GM12873 (cell line): ENCODE data around the gene SCO2.

Experiments
- CTCF ChIP-seq: IDR thresholded peaks from 2 replicates; pipeline ENCODE4 v1.5.1; 2012; ENCODE audit warnings: low read depth, mild to moderate bottlenecking, moderate library complexity, low read length, control low read depth; ENCODE audit not compliant: insufficient read depth; ENCODE audit errors: missing control alignments

SCO2 gene

GRCh38 chr22:50531962-50532674 lies 6.7 kb upstream of the SCO2 start:
- no peak for TF ChIP-seq CTCF

DNA sequence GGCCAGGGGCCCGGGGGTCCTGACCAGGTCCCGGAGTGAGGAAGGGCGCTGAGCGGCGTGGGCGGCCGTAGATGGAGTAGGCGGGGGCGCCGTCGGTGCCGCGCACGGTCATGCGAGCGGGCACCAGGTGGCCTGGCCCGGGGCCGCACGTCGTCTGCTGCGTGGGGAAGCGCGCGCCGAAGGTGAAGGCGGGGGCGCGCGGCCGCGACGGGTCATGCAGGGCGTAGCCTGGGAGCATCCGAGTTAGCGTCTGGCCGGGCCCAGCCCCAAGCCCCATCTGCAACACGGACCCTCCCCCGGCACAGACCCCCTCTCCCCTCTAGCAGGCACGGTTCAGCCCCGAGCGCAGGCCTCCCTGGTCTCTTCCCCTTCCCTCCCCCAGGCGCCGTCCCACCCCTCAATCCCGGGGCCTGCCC lies 6.2 kb upstream of the SCO2 start:
- no peak for TF ChIP-seq CTCF

DNA sequence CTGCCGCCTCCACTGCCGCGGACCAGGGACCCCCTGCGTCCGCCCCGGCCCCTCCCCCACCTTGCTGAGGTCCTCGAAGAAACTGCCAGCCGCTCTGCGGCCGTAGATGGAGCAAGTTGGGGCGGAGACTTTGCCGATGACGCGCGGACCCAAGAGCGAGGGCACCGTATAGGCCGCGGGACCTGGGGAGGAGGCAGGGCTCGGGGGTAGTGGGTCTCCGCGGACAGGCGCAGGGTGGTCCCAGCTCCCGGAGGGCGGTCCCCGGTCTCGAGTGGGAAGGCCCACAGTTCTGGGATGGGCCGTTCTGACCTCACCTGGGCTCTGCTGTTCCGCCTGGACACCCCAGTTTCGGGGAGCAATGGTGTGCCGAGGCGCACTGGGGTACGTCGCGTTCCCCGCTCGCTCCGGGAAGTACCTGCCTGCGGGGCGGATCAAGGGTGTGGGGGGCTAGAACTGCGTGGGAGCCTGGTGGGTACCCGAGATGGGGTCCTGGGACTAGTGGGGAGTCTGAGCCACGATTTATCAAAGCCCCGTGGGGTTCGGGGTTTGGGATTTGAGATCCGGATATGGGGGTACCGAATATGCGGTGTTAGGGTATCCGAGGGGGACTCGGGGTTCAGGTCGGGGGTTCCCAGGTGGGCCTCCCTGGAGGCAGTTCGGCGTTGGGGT lies 5.6 kb upstream of the SCO2 start:
- no peak for TF ChIP-seq CTCF

GRCh38 chr22:50530580-50530876 lies 5.1 kb upstream of the SCO2 start:
- TF ChIP-seq CTCF, result no peak

GRCh38 chr22:50529897-50530579 lies 4.6 kb upstream of the SCO2 start, which contains the start of gene TYMP:
TSS of gene TYMP (minus strand) at chr22:50530012. CDS start at chr22:50529709, 303 bp downstream.
- no peak for TF ChIP-seq CTCF

DNA sequence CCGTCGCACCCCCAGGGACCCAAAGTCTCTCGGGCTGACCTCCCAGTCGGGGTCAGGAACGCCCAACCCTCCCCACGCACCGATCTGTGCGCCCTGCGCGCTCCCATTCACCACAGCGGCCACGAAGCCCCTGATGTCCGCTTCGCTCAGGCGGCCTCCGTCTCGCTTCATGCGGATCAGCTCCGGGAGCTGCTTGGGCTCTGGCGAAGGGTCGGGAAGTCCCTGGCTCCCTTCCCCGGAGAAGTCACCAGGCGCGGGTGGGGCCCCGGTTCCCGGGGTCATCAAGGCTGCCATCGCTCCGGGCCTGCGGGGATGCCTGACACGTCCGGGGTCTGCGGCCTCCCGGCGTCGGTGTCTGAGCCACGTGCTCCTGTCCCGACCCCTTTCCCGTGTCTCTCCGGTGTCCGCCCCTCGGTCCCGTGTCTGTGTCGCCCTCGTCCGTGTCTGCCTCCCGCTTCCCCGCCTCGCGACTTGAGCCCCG lies 4.1 kb upstream of the SCO2 start:
- no peak for TF ChIP-seq CTCF
